Activated T-cell treated with anti-CD3 and anti-CD28 coated beads, Interleukin-2, amount 50 U/mL, for 24 hours (primary cell): ENCODE measurements around the gene PTCH1.
A peak's percentile ranks its signal among the peaks of the same experiment; 100 is the strongest.

Experiments used
- DNase-seq: peaks from one replicate; pipeline ENCODE4 v3.0.0-alpha.2; 2020
- H3K27ac Mint-ChIP-seq: 2 replicates; pipeline ENCODE4 v1.8.0; 2020; ENCODE audit warnings: mild to moderate bottlenecking, mixed read lengths
- H3K27me3 Mint-ChIP-seq: 2 replicates; pipeline ENCODE4 v1.8.0; 2020; ENCODE audit warnings: mixed read lengths
- H3K36me3 Mint-ChIP-seq: 2 replicates; pipeline ENCODE4 v1.8.0; 2020; ENCODE audit warnings: low read depth, mixed read lengths
- H3K4me1 Mint-ChIP-seq: 2 replicates; pipeline ENCODE4 v1.8.0; 2020; ENCODE audit warnings: low read depth, mixed read lengths
- H3K4me3 Mint-ChIP-seq: 2 replicates; pipeline ENCODE4 v1.8.0; 2020; ENCODE audit warnings: mild to moderate bottlenecking, moderate library complexity, mixed read lengths
- H3K9me3 Mint-ChIP-seq: 2 replicates; pipeline ENCODE4 v1.8.0; 2020; ENCODE audit warnings: mixed read lengths

Gene PTCH1

DNA sequence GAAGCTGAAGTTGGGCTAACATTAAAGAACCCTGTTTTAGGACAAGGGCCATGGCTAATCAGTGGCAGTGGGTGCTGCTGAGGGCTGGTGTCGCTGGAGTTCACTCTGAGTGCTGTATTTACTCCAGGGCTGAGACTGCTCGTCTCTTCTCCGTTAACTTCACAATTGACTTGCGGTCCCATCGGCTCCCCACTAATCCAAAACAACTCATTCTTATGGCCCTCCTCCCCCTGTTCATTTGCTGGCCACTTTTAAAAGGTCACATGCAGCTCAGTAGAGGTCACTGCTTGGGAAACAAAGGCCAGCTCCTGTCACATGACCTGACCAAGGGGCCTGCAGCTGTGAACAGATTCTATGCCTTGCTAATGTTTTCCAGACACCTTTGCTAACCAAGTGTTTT is 38.4 kb downstream of the PTCH1 start:
- H3K36me3 Mint-ChIP-seq, result peaks cover 69% of the 10 kb centered on the region
- H3K4me1 Mint-ChIP-seq, result peaks cover 8% of the 10 kb centered on the region
- no peak for DNase-seq
- no peak overlapping the region for H3K4me3 Mint-ChIP-seq
- no peaks in the 10 kb centered on the region for H3K27me3 Mint-ChIP-seq
- H3K27ac Mint-ChIP-seq, result no peak overlapping the region
- H3K9me3 Mint-ChIP-seq, result no peaks in the 10 kb centered on the region

DNA sequence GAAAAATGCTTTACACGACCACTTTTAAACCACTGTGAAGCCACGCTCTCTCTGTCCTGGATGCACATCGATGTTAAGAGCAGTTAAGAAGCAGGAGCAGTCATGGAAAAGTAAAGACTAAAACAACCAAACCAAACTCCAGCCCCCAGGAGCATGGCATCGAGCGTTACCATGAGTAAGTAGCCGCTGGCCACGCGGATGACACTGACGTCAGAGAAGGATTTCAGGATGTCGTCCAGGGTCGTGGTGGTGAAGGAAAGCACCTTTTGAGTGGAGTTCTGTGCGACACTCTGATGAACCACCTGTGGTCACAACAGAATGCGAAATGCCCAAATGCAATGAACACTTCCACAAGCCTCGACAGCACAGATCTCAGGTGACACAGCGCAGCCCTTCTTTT is 38.9 kb downstream of the PTCH1 start:
- Mint-ChIP-seq H3K9me3 (no peaks in the 10 kb centered on the region), H3K27ac (no peak overlapping the region), H3K36me3 (peaks cover 73% of the 10 kb centered on the region), H3K27me3 (no peaks in the 10 kb centered on the region), H3K4me3 (no peak overlapping the region), H3K4me1 (peaks cover 8% of the 10 kb centered on the region)
- no peak for DNase-seq

DNA sequence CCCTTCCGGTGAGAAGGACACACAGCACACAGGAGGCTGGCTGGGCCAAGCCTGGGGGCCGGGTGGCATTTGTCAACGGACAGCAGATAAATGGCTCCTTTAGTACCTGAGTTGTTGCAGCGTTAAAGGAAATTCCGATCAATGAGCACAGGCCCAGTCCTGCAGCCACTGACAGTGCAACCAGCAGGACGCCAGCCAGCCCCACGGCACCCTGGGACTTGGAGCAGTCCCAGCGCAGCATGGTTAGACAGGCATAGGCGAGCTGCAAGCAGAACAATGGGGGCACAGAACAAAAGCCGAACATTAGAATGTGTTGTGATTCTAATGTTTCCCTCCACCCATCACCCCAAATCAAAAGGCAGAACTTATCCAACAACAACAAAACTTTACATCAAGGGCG is 39.3 kb downstream of the PTCH1 start:
- no peaks in the 10 kb centered on the region for H3K27me3 Mint-ChIP-seq
- no peak for DNase-seq
- H3K4me3 Mint-ChIP-seq, result no peak overlapping the region
- H3K4me1 Mint-ChIP-seq, result peaks cover 8% of the 10 kb centered on the region
- H3K27ac Mint-ChIP-seq, result no peak overlapping the region
- no peaks in the 10 kb centered on the region for H3K9me3 Mint-ChIP-seq
- H3K36me3 Mint-ChIP-seq, result peaks cover 77% of the 10 kb centered on the region

DNA sequence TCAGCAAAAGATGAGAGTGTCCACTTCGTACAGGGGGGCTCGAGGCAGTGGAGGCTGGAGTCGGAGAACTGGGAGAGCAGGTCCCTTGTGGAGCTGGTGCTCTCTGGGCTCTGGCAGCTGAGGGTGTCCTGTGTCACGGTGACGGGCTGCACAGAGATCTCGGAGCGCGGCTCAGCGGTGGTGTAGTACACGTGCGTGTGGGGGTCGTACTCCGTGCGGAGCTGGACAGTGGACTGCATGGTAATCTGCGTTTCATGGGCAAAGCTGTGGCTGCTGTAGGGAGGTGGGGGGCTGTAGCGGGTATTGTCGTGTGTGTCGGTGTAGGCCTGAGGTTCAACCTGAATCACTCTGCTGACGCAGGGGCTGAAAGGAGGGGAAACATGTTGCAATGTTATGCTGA is 48.0 kb downstream of the PTCH1 start:
- no peaks in the 10 kb centered on the region for H3K27me3 Mint-ChIP-seq
- DNase-seq, result no peak
- peaks cover 70% of the 10 kb centered on the region for H3K36me3 Mint-ChIP-seq
- H3K27ac Mint-ChIP-seq, result no peak overlapping the region
- H3K4me1 Mint-ChIP-seq, result peaks cover 12% of the 10 kb centered on the region
- H3K4me3 Mint-ChIP-seq, result no peak overlapping the region
- no peaks in the 10 kb centered on the region for H3K9me3 Mint-ChIP-seq

GRCh38 chr9:95465115-95465514 is 51.7 kb downstream of the PTCH1 start:
- Mint-ChIP-seq H3K27me3 (peaks cover 7% of the 10 kb centered on the region), H3K9me3 (no peaks in the 10 kb centered on the region), H3K4me3 (no peak overlapping the region), H3K36me3 (peaks cover 60% of the 10 kb centered on the region), H3K4me1 (peaks cover 41% of the 10 kb centered on the region), H3K27ac (no peak overlapping the region)
- DNase-seq, result no peak

DNA sequence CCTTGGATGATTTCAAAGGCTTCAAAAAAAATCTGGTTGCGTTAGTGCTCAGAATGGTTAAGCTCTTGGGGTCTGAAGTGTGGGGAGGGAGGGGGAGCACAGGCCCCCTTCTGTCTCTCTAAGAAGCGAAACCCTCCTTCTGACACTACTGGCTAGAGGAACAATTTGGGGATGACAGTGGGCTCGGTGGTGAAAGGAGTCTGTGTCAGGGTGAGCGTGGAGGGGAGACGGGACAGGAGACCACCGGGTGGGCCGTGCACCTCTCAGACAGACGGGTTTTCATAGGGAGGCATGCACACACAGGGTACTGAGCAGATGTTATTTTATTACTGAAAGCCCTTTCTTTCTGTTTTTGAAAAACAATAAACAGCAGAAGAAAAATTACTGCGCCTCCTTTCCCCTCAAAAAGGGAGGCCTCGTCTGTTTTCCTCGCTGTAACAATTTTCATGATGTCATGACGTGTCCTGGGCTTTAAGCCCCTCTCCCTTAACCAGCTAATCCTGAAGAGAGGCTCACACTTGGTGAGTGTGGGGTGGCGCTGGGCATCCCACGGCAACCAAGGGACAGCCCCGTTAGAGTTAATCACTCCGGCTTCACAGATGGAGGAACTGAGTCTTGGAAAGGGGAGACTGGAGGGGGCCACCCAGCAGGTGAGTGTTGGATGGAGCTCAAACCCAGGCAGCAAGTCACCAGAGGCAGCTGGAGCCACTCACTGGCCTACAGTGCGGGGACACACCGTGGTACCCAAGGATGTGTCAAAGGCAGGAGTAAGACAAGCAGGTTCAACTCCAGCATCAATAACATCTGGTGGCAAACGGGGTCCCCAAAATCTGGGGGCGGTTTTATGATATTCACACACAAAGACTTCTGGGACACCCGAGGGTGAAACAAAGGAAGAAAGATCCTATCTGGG is 53.4 kb downstream of the PTCH1 start:
- Mint-ChIP-seq H3K27me3 (peaks cover 7% of the 10 kb centered on the region), H3K27ac (peak overlapping the region; percentile 64), H3K36me3 (peaks cover 57% of the 10 kb centered on the region), H3K4me3 (peak overlapping the region; percentile 71), H3K4me1 (peaks cover 41% of the 10 kb centered on the region), H3K9me3 (no peaks in the 10 kb centered on the region)
- no peak for DNase-seq

GRCh38 chr9:95462249-95463147 is 54.3 kb downstream of the PTCH1 start:
- peak; percentile 79 for DNase-seq
- peaks cover 62% of the 10 kb centered on the region for H3K36me3 Mint-ChIP-seq
- peaks cover 41% of the 10 kb centered on the region for H3K4me1 Mint-ChIP-seq
- peaks cover 7% of the 10 kb centered on the region for H3K27me3 Mint-ChIP-seq
- H3K27ac Mint-ChIP-seq, result peak overlapping the region; percentile 64
- no peaks in the 10 kb centered on the region for H3K9me3 Mint-ChIP-seq
- peak overlapping the region; percentile 71 for H3K4me3 Mint-ChIP-seq

- no peaks in the 10 kb centered on the region for H3K9me3 Mint-ChIP-seq
- peak overlapping the region; percentile 71 for H3K4me3 Mint-ChIP-seq
- H3K36me3 Mint-ChIP-seq, result peaks cover 64% of the 10 kb centered on the region
- DNase-seq, result no peak
- H3K27ac Mint-ChIP-seq, result peak overlapping the region; percentile 63
- peaks cover 41% of the 10 kb centered on the region for H3K4me1 Mint-ChIP-seq
- H3K27me3 Mint-ChIP-seq, result peaks cover 7% of the 10 kb centered on the region
Measured at GRCh38 chr9:95461448-95462248, 55.1 kb downstream of the PTCH1 start.

DNA sequence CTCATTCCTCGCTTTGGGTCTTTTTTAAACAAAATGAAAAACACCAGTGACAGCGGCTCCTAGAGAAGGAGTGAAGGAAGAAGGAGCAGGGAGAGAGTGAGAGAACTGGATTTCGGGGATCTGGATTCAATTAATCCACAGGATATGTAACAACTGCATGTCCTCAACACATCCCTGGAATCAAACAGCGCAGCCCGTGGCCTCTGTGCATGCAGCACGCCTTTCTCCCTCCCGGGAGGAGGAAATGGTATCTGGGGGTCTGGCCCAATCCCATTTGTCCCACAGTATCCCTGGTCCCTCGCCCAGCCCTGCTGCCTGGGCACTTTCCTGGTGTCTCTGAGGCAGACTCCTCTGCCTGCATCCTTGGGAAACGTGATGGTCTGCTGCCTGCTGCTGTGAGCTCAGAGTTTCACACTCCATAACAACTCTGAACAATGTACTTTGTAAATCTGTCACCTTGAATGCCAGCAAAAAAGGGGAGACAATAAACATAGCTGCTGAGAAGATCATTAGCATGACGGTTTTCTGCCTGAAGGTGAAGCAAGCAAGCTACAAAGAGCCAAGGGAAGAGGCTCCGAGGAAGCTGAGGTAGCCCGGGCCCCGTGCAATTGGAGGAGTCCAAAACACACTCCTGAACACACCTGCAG is 56.1 kb downstream of the PTCH1 start:
- no peaks in the 10 kb centered on the region for H3K9me3 Mint-ChIP-seq
- no peak overlapping the region for H3K4me3 Mint-ChIP-seq
- DNase-seq, result no peak

DNA sequence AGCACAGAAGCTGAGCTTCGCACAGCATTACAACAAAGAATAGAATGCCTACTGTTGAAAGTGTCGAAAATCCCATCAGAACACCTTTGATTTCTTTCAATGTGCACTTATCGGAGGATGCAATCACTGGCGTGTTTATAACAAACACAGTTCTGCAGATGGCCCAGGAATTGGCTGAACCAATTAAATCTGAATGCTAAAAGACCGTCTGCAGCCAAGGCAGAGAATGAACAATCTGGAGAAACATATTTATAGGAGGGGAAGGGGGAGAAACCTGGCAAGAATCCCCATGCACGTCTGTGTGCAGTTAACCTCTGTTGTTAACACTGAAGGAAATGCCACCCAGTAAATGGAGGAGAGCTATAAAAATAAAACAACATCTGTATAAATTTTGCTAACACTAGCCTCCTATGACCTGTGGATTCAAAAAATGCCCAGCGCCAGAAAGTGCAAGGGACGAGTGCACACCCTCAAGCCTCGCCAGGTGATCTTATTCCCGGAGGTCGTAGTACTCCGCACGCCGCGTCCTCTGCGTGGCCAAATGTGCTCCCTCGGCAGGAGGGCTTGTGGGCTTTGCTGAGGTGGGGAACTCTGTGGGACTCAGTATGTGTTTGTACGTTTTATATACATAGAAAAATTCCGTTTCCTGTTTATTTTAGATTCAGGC is 56.8 kb downstream of the PTCH1 start:
- DNase-seq, result no peak
- Mint-ChIP-seq H3K36me3 (peaks cover 67% of the 10 kb centered on the region), H3K27me3 (peaks cover 7% of the 10 kb centered on the region), H3K4me3 (no peak overlapping the region), H3K9me3 (no peaks in the 10 kb centered on the region), H3K27ac (no peak overlapping the region), H3K4me1 (peaks cover 40% of the 10 kb centered on the region)

More for the DNA sequence above, 56.1 kb downstream of the PTCH1 start:
- Mint-ChIP-seq H3K4me1 (peaks cover 41% of the 10 kb centered on the region), H3K27me3 (peaks cover 7% of the 10 kb centered on the region), H3K27ac (no peak overlapping the region), H3K36me3 (peaks cover 68% of the 10 kb centered on the region)

DNA sequence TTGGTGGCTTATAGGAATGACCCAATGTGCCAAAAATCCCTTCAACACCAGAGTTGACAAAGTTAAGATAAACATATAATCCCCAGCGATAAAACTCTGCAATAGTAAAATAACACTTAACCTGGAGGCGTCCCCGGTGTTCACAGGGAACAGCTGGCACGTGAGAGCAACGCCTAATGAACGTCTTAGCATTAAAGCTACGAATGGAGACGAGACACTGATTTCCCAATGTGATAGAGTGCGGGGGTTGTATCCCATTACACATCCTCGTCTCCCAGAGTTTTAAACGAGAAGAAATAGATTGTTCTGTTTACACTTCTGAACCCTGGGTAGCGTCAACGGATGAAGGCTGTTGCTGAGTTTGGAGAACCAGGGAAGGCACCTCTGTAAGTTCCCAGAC is 57.6 kb downstream of the PTCH1 start:
- H3K27ac Mint-ChIP-seq, result no peak overlapping the region
- H3K4me3 Mint-ChIP-seq, result no peak overlapping the region
- H3K4me1 Mint-ChIP-seq, result peaks cover 33% of the 10 kb centered on the region
- H3K27me3 Mint-ChIP-seq, result peaks cover 7% of the 10 kb centered on the region
- H3K9me3 Mint-ChIP-seq, result no peaks in the 10 kb centered on the region
- peaks cover 67% of the 10 kb centered on the region for H3K36me3 Mint-ChIP-seq
- DNase-seq, result no peak

DNA sequence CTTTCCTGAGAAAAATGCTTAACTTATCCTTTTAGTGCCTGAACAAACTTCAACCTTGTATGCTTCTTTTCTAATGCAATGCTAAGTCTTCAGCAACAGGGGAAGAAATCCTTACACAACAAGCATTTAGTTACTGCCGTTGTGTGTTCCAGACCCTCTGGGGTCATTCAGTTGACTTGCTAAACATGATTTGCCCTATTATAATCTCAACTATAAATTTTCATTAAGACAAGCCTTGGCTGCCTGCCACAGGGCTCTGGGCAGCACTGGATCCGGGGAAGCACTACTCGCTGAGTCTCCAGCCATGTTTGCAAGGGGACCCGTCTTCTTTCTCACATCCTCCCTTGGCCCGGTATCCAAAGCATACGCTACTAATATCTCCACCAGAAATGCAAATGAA is 58.1 kb downstream of the PTCH1 start:
- DNase-seq, result no peak
- H3K9me3 Mint-ChIP-seq, result no peaks in the 10 kb centered on the region
- no peak overlapping the region for H3K27ac Mint-ChIP-seq
- peaks cover 7% of the 10 kb centered on the region for H3K27me3 Mint-ChIP-seq
- peaks cover 28% of the 10 kb centered on the region for H3K4me1 Mint-ChIP-seq
- H3K4me3 Mint-ChIP-seq, result no peak overlapping the region
- H3K36me3 Mint-ChIP-seq, result peaks cover 72% of the 10 kb centered on the region

DNA sequence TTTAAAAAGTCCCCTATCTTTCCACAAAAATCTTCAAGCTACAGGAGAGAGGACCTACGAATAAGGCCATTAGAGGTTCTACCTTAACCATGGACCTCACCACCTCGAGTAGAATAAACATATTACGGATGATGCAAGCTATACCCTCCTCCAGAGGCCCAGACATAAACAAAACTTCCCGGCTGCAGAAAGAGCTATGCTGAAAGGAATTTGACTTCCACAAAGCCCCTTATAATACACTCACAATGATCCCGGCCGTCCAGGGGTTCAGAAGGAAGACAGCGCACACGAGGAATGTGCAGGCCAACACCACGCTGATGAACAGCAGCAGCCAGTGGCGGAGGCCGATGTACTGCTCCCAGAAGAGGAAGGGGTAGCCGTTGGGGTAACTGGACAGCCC is 59.0 kb downstream of the PTCH1 start:
- no peak overlapping the region for H3K27ac Mint-ChIP-seq
- peaks cover 19% of the 10 kb centered on the region for H3K4me1 Mint-ChIP-seq
- peaks cover 7% of the 10 kb centered on the region for H3K27me3 Mint-ChIP-seq
- no peaks in the 10 kb centered on the region for H3K9me3 Mint-ChIP-seq
- peaks cover 80% of the 10 kb centered on the region for H3K36me3 Mint-ChIP-seq
- no peak overlapping the region for H3K4me3 Mint-ChIP-seq
- DNase-seq, result no peak
